SIG-M5 (cell line): ENCODE results near the gene SCAND1.
"Not testable (repeated sequence)": the region's sequence is repeated elsewhere in the genome, so short reads cannot be mapped to it uniquely, and the experiment has no call there.

ENCODE experiments used
- DNase-seq: peaks from one replicate; lab custom pipeline; 2025; lab: John Stamatoyannopoulos, UW

Gene SCAND1

GRCh38 chr20:35954200-35954906, at the start of gene SCAND1:
TSS of gene SCAND1 (minus strand) at chr20:35954502. CDS start at chr20:35954284, 218 bp downstream.
- peak; percentile 87 for DNase-seq

- peak; percentile 35 for DNase-seq
These were observed 49.7 kb upstream of the SCAND1 start for GRCh38 chr20:36004045-36004444.

DNA sequence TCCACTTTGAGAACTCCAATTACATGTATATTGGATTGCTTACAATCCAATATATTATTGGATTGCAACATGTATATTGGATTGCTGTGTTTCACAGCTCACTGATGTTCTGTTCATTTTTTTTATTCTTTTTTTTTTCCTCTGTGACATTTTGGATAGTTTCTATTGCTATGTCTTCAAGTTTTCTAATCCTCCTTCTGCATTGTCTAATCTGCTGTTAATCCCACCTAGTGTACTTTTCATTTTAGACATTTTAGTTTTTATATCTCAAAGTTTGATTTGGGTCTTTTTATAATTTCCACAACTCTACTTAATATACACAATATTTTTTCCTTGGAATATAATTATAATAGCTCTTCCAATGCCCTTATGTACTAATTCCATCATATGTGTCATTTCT, 48.6 kb upstream of the SCAND1 start:
- no peak for DNase-seq

GRCh38 chr20:36001331-36001730, 47.0 kb upstream of the SCAND1 start:
- DNase-seq, result not testable (repeated sequence)

DNA sequence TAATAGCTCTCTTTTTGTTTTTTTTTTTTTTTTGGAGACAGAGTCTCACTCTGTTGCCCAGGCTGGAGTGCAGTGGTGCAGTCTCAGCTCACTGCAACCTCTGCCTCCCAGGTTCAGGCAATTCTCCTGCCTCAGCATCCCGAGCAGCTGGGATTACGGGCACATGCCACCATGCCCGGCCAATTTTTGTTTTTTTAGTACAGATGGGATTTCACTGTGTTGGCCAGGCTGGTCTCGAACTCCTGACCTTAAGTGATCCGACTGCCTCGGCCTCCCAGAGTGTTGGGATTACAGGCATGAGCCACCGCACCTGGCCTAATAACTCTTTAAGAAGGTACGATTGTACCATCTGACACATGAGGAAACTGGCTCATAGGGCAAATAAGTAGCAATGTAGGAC, 42.2 kb upstream of the SCAND1 start:
- not testable (repeated sequence) for DNase-seq

GRCh38 chr20:35994994-35995453, 40.7 kb upstream of the SCAND1 start:
- DNase-seq, result no peak

DNA sequence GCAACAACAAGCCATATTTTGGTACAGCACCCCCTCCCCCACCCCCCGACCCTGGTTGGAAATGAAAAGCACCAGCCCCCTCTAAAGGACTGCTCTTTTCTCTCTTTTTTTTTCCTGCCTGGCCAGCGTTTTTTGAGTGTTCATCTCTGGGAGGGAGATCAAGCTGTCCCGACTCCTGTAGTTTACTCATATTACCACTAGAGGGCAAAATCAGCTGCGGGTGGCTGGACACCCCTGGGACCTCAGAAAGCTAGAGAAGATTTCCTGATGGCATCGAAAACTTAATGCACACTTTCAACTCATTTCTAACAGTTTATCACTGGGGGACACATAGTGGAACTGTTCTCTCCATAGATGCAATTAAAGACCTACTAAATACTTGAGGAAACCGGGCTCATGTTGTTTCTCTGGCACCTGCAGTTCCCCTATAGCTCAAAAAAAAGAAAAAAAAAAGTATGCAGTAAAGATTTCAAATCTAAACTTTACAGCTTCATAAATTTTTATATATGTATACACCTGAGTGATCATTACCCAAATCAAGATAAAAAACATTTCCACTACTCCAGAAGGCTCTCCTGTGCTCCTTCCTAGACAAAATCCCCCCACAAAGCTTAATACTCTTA, 38.5 kb upstream of the SCAND1 start:
- no peak for DNase-seq

DNA sequence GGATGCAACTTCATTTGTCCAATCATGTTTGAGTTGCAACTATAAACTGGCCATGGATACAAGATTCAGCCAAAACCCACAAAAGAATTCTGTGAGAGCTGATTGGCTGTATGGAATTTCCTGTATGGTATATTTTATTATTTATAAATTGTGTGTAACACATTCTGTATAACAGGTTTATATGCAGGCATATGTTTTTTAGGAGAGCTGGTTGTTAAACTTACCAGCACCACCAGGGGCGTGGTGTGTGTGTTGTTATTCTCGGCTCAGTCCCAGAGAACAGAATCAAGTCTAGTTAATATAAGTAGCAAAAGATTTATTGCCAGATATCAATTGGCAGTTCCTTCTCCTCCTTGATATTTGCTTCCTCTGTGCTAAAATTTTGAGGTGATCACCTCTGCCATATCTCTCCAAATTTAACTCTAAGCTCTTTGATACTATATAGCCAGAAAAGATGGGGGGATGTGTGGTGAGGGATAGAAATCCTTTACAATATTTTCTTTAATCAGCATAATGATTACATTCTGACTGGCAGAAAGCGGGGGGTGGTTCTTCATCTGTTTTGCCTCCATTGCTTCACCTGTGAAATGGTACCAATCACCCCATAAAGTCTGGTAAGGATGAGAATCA, 37.0 kb upstream of the SCAND1 start:
- DNase-seq, result no peak

- no peak for DNase-seq
These were observed 34.7 kb upstream of the SCAND1 start for GRCh38 chr20:35988910-35989463.

- no peak for DNase-seq
These were observed 31.5 kb upstream of the SCAND1 start for GRCh38 chr20:35985806-35986205.

DNA sequence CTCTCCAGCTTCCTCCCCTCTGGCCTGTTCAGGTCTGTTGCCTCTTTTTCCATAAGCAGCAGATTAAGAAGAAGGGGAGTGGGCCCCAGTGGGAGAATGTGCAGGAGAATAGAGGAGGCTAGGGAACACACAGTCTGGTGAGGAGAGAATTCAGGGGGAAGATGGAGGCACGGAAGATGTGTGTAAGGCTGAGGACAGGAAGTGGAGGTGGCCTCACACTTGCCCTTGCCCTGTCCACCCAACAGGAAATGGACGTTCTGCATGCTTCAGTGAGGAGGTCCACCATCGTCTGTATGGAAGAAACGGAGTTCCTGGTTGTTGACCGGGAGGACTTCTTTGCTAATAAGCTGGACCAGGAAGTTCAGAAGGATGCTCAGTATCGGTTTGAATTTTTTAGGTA, 30.1 kb upstream of the SCAND1 start:
- DNase-seq, result no peak

GRCh38 chr20:35981969-35982368, 27.7 kb upstream of the SCAND1 start:
- no peak for DNase-seq

DNA sequence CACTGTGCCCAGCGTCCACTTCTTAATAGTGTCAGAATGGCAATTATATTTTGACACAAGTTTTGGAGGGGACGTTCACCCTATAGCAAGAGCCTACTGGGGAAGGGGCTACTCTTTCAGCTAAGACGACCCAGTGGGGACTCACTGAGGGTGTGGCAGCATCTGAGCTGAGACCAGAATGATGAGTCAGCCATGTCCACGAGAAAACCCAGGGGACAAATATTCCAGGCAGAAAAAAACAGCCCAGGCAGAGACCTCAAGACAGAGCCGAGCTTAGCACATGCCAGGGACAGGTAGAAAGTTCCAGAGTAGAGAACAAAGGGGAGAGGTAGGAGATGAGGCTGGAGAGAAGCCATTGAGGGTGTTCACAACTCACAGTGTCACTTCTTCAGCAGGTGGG, 25.2 kb upstream of the SCAND1 start:
- no peak for DNase-seq

- peak; percentile 49 for DNase-seq
These were observed 23.8 kb upstream of the SCAND1 start for GRCh38 chr20:35978041-35978513.

DNA sequence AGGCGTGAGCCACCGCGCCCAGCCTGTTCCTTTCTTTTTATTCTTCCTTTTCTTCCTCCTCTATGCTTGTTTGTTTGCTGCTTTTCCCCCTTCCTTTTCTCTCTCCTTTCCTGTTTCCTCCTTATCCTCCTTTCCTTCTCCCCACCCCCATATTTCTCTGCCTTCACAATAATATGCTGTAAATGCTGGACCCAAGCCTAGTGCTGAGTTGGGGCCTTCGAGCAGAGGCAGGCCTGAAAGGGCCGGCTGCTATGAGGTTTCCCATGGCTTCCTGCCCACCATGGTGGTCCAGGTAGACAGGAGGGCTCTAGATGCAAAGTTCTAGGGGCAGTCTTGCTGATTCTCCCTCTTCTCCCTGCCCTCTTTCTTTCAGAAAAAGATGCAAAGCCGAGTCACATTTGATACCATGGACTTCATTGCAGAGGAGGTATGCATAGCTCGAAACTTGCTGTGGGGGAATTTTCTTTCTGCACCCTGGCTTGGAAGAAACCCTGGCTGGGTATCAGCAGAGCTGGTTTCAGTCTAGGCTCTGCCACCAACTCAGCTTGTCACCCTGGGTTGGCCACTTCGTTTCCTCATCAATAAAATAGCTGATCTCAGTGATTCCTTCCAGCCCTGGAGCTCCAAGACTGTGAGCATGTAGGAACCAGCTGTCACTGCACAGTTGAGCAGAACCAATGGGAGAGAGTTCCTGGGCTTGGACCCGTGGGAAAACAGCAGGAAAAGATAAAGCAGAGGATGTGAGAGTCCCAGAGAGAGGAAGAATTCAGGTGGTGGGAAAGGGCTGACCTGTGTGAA, 21.5 kb upstream of the SCAND1 start:
- DNase-seq, result no peak

DNA sequence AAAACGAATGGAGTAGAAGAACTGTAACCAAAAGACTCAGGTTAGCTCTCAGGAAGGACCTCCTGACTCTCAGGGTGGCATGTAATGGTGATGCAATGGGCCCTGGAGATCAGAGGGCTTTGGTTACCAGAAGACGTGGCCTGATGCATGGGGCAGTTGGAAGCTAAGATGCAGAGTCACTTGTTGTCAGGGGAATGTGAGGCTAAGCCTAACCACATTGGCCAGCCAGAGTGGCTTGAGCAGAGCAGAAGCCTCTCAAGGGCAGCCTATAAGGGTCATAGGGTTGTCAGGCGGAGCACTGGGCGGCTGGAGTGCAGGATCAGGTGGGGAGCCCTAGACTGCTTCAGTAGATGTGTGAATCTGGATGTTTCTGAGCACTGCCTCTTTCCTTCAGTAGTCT, 20.0 kb upstream of the SCAND1 start:
- DNase-seq, result no peak

GRCh38 chr20:35972462-35972861, 18.2 kb upstream of the SCAND1 start:
- DNase-seq, result no peak

DNA sequence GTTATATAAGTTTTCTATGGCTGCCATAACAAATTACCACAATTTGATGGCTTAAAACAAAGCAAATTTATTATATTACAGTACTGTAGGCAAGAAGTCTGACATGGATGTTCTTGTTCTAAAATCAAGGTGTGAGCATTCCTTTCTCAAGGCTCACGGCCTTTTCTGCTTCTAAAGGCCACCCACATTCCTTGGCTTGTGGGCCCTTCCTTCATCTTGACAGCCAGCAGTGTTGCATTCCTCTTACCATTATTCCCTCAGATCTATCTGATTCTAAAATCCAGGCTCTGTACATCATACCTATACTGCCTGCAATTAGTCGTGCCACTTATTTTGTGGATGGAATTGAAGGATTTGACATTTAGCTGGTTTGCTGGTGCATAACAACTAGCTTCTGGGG, 17.7 kb upstream of the SCAND1 start:
- DNase-seq, result no peak

- DNase-seq, result no peak
These were observed 14.6 kb upstream of the SCAND1 start for GRCh38 chr20:35968930-35969329.

DNA sequence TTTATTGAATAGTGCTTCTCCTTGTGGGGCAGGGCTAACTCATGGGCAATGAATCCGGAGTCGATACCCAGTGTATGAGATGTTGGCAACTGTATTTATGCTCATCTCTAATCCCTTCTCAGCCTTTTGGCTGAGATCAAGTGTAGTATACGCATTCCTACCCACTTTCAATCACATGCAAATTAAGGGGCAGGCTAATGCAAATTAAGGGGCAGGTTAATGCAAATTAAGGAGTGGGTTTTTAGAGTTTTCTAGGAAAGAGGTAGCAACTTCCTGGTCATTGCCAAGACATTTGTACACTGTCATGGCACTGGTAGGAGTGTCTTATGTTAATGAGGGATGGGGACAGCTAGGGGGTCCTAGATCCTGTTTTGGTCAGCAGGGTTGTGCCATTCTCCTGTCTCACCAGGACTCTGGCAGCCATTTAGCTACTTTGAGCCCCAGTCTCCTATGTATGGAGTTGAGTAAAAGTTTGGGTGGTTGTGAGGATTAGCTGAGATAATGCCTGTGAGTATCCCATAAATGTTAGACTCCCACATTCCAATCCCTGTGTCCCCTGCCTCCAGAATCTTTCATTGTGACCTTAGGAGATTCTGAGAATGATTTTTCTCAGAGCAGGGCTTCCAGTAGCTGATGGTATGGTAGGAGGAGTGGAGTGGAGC, 13.8 kb upstream of the SCAND1 start, which contains the start of gene CNBD2:
CNBD2 (plus strand) TSS at position 612 of the 662 bp plus-strand sequence. CDS start 173 bp downstream, outside the sequence.
- DNase-seq, result no peak

DNA sequence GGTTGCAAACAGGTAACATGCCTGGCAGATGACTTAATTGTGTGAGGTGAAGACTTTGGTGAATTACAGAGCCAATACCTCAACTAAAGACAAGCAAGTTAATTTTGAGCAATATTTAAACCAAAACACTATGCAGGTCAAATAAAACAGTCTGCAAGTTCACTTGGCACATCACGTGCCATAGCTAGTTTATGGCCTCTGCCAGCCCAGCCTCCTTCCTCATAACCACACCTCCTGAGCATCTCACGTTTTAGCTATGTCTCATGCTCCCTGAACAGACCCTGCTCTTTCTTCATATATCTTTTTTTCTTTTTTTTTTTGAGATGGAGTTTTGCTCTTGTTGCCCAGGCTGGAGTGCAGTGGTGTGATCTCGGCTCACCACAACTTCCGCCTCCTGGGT, 9.6 kb upstream of the SCAND1 start:
- DNase-seq, result no peak
